Endothelial cell of umbilical vein (primary cell): ENCODE results near the gene PRKG1. TPM values are rescaled to one million over a fixed set of nuclear protein-coding genes. Genes with fewer than 3 reads are reported as not detected.

Source experiments
- BruUV-seq: library from RNA; stranded (reverse); fragments of 400-500 nt; replicated peaks from 2 replicates; lab custom pipeline; 2021; lab: Mats Ljungman, UMichigan
- CTCF ChIA-PET: fragments of 300-600, 350-600 bp; sonication (Branson Sonifier 250); formaldehyde crosslinking; loops from one replicate; lab custom pipeline; 2021; ENCODE audit warnings: antibody characterized with exemption, inconsistent platforms; lab: Charles Lee
- POLR2A ChIA-PET: fragments of 300-600, 350-600 bp; sonication (Branson Sonifier 250); formaldehyde crosslinking; loops from one replicate; lab custom pipeline; 2021; ENCODE audit warnings: antibody characterized with exemption, inconsistent platforms; lab: Charles Lee
- DNase-seq: peaks from one replicate; pipeline ENCODE4 v3.0.0-alpha.2; 2011; ENCODE audit warnings: low read depth, low spot score
- FAIRE-seq: peaks from 2 replicates; lab custom pipeline; 2011; peaks lifted over from hg19 to GRCh38; lab: Jason Lieb, UNC
- H2AFZ ChIP-seq: 2 replicates; pipeline ENCODE4 v1.6.0; 2012; ENCODE audit warnings: low read depth, low read length, control low read depth, inconsistent platforms
- H3K27ac ChIP-seq: 2 replicates; pipeline ENCODE4 v1.5.1; 2011; ENCODE audit warnings: low read depth, mild to moderate bottlenecking, control low read depth, low read length, moderate library complexity; ENCODE audit not compliant: insufficient read depth
- H3K27me3 ChIP-seq, 2 experiments: 2 replicates each; pipeline versions ENCODE4 v1.6.0 to v1.6.1; 2011; ENCODE audit warnings: low read length in 2 of 2, mixed read lengths in 1 of 2; ENCODE audit not compliant: control insufficient read depth in 2 of 2, insufficient read depth in 2 of 2
- H3K36me3 ChIP-seq, 2 experiments: 2 replicates in 1 of 2; 3 replicates in 1 of 2; pipeline ENCODE4 v1.5.1; 2011; ENCODE audit warnings: low read length in 2 of 2, mild to moderate bottlenecking in 1 of 2, moderate library complexity in 1 of 2; ENCODE audit not compliant: control insufficient read depth in 2 of 2, insufficient read depth in 2 of 2; ENCODE audit errors: extremely low read depth in 1 of 2
- H3K4me1 ChIP-seq: 3 replicates; pipeline ENCODE4 v1.5.1; 2011; ENCODE audit warnings: mild to moderate bottlenecking, low read length; ENCODE audit not compliant: control insufficient read depth, insufficient read depth; ENCODE audit errors: extremely low read depth
- H3K4me2 ChIP-seq: 2 replicates; pipeline ENCODE4 v1.6.1; 2011; ENCODE audit warnings: low read length, control low read depth, mixed read lengths; ENCODE audit not compliant: insufficient read depth
- H3K4me3 ChIP-seq, 3 experiments: fragments of 200-600 bp in 1 of 3; sonication (generic), shearing (Covaris generic) in 1 of 3; replicated peaks in 1 of 3; 2 replicates each; pipeline ENCODE4 v1.5.1; 2011 to 2016; ENCODE audit warnings: control low read depth in 3 of 3, low read length in 3 of 3, mild to moderate bottlenecking in 2 of 3, inconsistent platforms in 1 of 3, low read depth in 1 of 3, moderate library complexity in 1 of 3; ENCODE audit not compliant: insufficient read depth in 1 of 3
- H3K79me2 ChIP-seq: 2 replicates; pipeline ENCODE4 v1.6.0; 2012; ENCODE audit warnings: low read length, inconsistent platforms; ENCODE audit not compliant: control insufficient read depth, insufficient read depth
- H3K9ac ChIP-seq: replicated peaks from 2 replicates; pipeline ENCODE3; 2011; ENCODE audit warnings: low read length, control low read depth; ENCODE audit not compliant: insufficient read depth; ENCODE audit errors: extremely low read depth
- H3K9me1 ChIP-seq: replicated peaks from 3 replicates; pipeline ENCODE4 v1.6.0; 2011; ENCODE audit warnings: mild to moderate bottlenecking, low read length; ENCODE audit not compliant: control insufficient read depth, insufficient read depth; ENCODE audit errors: extremely low read depth
- H3K9me3 ChIP-seq: replicated peaks from 2 replicates; pipeline ENCODE4 v1.5.1; 2012; ENCODE audit warnings: low read length, inconsistent platforms; ENCODE audit not compliant: control insufficient read depth, insufficient read depth
- H4K20me1 ChIP-seq: replicated peaks from 2 replicates; pipeline ENCODE3; 2011; ENCODE audit warnings: mild to moderate bottlenecking, low read length; ENCODE audit not compliant: control insufficient read depth, insufficient read depth; ENCODE audit errors: extremely low read depth
- EZH2 ChIP-seq: IDR thresholded peaks from 2 replicates; pipeline ENCODE4 v1.6.1; 2012; ENCODE audit warnings: borderline replicate concordance, low read depth, mild to moderate bottlenecking, moderate library complexity, low read length, inconsistent platforms; ENCODE audit not compliant: severe bottlenecking
- FOS ChIP-seq: IDR thresholded peaks from 2 replicates; pipeline ENCODE4 v1.6.1; 2011; ENCODE audit warnings: mild to moderate bottlenecking, low read length, moderate library complexity, borderline replicate concordance; ENCODE audit not compliant: insufficient read depth
- GATA2 ChIP-seq: IDR thresholded peaks from 2 replicates; pipeline ENCODE4 v1.7.0; 2011; ENCODE audit warnings: low read depth, mild to moderate bottlenecking, moderate library complexity, mixed read lengths, low read length; ENCODE audit not compliant: insufficient read length, insufficient read depth
- JUN ChIP-seq: IDR thresholded peaks from 2 replicates; pipeline ENCODE4 v1.6.1; 2011; ENCODE audit warnings: borderline replicate concordance, low read depth; ENCODE audit not compliant: insufficient read length, insufficient read depth
- MYC ChIP-seq: IDR thresholded peaks from one replicate; pipeline ENCODE4 v1.6.1; 2011; ENCODE audit warnings: mild to moderate bottlenecking, low read depth, low read length
- POLR2A ChIP-seq: IDR thresholded peaks from 2 replicates; pipeline ENCODE4 v1.6.1; 2012; ENCODE audit warnings: low read depth, mild to moderate bottlenecking, control low read depth, low read length
- POLR2AphosphoS5 ChIP-seq: IDR thresholded peaks from 2 replicates; pipeline ENCODE4 v1.6.1; 2012; ENCODE audit warnings: low read depth, mild to moderate bottlenecking, control low read depth, low read length, moderate library complexity; ENCODE audit not compliant: insufficient read depth
- dilution Hi-C: fragments of 300-500 bp; cut with MboI; formaldehyde crosslinking; loops from one replicate; pipeline ENCODE4 v1.15.0; 2019; ENCODE audit warnings: low sequenced_read_pairs; ENCODE audit not compliant: extremely low pct_ligation_motif_present
- intact Hi-C: fragments of 100-400 bp; cut with micrococcal nuclease; formaldehyde crosslinking; loops from one replicate; pipeline ENCODE4 v1.10.0; 2022
- polyA plus RNA-seq, 4 experiments: library from polyadenylated mRNA; depleted of rRNA in 3 of 4; stranded (reverse) in 3 of 4; unstranded in 1 of 4; fragments of >200 nt; gene quantifications; 2 replicates each; pipeline versions ENCODE4 v1.2.1 to v1.2.3, GENCODE V29; 2011 to 2012; ENCODE audit warnings: missing spikeins in 1 of 4
- total RNA-seq: library from RNA; stranded (reverse); gene quantifications from 2 replicates; pipeline ENCODE4 v1.2.3, GENCODE V29; 2021
- TF ChIP-seq, protein P1 (sequence below): IDR thresholded peaks from 2 replicates; pipeline ENCODE4 v1.6.1; 2011; ENCODE audit not compliant: insufficient read depth, insufficient read length
- TF ChIP-seq, protein P2 (sequence below), 2 donors: IDR thresholded peaks; 1 replicate in 1 of 2; 2 replicates in 1 of 2; pipeline ENCODE4 v1.5.1; 2011; ENCODE audit warnings: low read length in 2 of 2, mild to moderate bottlenecking in 2 of 2, moderate library complexity in 2 of 2, control low read depth in 1 of 2, inconsistent platforms in 1 of 2, low read depth in 1 of 2; ENCODE audit not compliant: insufficient read depth in 1 of 2; ENCODE audit errors: extremely low read depth in 1 of 2

PRKG1 gene
- total and polyA plus RNA-seq, 2 donors (not counting 3 experiments of a cell fraction or from before 2014, with no cell fraction given), result 0.01 to 0.18 TPM

GRCh38 chr10:51666456-51666855 lies 592.2 kb downstream of the PRKG1 start:
- H4K20me1 ChIP-seq, result no peaks in the 10 kb centered on the region
- peaks cover 2 to 4% of the 10 kb centered on the region in 2 experiments for H3K27me3 ChIP-seq
- no peak overlapping the region for H3K4me3 ChIP-seq
- no peaks in the 10 kb centered on the region for H3K9me3 ChIP-seq
- no TSS peak for BruUV-seq
- no peak for FAIRE-seq
- no peak overlapping the region for H3K27ac ChIP-seq
- dilution Hi-C loops (no loop called here), intact Hi-C loops (no loop called here)
- H3K9ac ChIP-seq, result no peak overlapping the region
- H3K36me3 ChIP-seq, result no peaks in the 10 kb centered on the region
- H3K4me2 ChIP-seq, result no peak overlapping the region
- peaks cover 8% of the 10 kb centered on the region for H3K4me1 ChIP-seq
- no peak for DNase-seq
- POLR2A ChIA-PET, result no interaction called here
- no peak for TF ChIP-seq MYC
- no peak for TF ChIP-seq POLR2A
- TF ChIP-seq, protein P1, sequence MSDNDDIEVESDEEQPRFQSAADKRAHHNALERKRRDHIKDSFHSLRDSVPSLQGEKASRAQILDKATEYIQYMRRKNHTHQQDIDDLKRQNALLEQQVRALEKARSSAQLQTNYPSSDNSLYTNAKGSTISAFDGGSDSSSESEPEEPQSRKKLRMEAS, result no peak
- no peak for TF ChIP-seq GATA2
- TF ChIP-seq FOS, result no peak
- no peak for TF ChIP-seq EZH2
- no peak for TF ChIP-seq POLR2AphosphoS5
- TF ChIP-seq, protein P2, sequence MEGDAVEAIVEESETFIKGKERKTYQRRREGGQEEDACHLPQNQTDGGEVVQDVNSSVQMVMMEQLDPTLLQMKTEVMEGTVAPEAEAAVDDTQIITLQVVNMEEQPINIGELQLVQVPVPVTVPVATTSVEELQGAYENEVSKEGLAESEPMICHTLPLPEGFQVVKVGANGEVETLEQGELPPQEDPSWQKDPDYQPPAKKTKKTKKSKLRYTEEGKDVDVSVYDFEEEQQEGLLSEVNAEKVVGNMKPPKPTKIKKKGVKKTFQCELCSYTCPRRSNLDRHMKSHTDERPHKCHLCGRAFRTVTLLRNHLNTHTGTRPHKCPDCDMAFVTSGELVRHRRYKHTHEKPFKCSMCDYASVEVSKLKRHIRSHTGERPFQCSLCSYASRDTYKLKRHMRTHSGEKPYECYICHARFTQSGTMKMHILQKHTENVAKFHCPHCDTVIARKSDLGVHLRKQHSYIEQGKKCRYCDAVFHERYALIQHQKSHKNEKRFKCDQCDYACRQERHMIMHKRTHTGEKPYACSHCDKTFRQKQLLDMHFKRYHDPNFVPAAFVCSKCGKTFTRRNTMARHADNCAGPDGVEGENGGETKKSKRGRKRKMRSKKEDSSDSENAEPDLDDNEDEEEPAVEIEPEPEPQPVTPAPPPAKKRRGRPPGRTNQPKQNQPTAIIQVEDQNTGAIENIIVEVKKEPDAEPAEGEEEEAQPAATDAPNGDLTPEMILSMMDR (IDR thresholded peaks at IDR 0.05; ENCODE audit: extremely low read depth in 1 of 2, insufficient read depth in 1 of 2, low read depth in 1 of 2, low read length in 2 of 2), result no peak
- no peak for TF ChIP-seq JUN
- no peak overlapping the region for H2AFZ ChIP-seq
- CTCF ChIA-PET, result interaction anchor here (1.4 to 1.5 kb wide), 2 partner anchors 16 to 23 kb away, joined by 3 to 4 read pairs; no protein-coding TSS in a partner anchor
- no peaks in the 10 kb centered on the region for H3K9me1 ChIP-seq
- H3K79me2 ChIP-seq, result no peaks in the 10 kb centered on the region
